Measurements from ENCODE around the gene UTS2R.

DNA sequence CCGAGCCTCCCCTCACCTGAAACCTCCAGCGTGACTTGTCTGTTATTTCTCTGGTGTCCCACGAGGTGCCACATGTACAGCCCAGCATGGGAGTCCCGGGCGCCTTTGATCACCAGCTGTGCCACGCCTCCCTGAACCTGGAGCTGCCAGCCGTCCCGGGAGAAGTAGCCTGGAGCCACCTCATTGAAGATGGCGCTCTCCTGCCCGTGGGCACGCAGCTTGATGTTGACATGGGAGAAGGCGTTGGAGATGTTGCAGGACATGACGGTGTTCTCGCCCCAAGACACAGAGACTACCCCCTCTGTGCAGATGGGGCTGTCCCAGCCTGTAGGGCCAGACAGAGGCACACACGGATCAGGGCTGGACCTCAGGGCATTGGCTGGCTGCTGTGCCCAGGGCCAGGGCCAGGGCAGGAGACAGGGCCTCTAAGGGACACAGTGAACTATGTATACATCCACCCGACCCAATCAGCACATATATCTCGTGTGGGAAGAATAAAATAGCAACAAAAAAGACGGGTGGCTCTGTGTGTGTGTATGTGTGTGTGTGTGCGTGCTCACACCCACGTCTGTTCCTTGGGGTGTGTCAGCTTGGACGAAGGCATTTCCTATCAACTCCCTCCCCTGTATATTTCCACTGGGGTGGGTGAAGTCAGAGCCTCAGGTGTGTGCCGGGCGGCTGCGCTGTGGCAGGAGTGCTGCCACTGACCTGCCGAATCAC is 46.8 kb upstream of the UTS2R start:
- TF ChIP-seq, protein P1, sequence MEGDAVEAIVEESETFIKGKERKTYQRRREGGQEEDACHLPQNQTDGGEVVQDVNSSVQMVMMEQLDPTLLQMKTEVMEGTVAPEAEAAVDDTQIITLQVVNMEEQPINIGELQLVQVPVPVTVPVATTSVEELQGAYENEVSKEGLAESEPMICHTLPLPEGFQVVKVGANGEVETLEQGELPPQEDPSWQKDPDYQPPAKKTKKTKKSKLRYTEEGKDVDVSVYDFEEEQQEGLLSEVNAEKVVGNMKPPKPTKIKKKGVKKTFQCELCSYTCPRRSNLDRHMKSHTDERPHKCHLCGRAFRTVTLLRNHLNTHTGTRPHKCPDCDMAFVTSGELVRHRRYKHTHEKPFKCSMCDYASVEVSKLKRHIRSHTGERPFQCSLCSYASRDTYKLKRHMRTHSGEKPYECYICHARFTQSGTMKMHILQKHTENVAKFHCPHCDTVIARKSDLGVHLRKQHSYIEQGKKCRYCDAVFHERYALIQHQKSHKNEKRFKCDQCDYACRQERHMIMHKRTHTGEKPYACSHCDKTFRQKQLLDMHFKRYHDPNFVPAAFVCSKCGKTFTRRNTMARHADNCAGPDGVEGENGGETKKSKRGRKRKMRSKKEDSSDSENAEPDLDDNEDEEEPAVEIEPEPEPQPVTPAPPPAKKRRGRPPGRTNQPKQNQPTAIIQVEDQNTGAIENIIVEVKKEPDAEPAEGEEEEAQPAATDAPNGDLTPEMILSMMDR (IDR thresholded peaks at IDR 0.05; ENCODE audit: poor library complexity, severe bottlenecking), result no peak
- TF ChIP-seq EZH2 (IDR thresholded peaks at IDR 0.05; ENCODE audit: borderline replicate concordance, insufficient read depth, low read length, poor library complexity, severe bottlenecking) (no peak), POLR2AphosphoS5 (IDR thresholded peaks at IDR 0.05) (no peak), EP300 (conservative IDR thresholded peaks at IDR 0.05; ENCODE audit: poor library complexity, severe bottlenecking) (no peak)
- TF ChIP-seq, protein P2, sequence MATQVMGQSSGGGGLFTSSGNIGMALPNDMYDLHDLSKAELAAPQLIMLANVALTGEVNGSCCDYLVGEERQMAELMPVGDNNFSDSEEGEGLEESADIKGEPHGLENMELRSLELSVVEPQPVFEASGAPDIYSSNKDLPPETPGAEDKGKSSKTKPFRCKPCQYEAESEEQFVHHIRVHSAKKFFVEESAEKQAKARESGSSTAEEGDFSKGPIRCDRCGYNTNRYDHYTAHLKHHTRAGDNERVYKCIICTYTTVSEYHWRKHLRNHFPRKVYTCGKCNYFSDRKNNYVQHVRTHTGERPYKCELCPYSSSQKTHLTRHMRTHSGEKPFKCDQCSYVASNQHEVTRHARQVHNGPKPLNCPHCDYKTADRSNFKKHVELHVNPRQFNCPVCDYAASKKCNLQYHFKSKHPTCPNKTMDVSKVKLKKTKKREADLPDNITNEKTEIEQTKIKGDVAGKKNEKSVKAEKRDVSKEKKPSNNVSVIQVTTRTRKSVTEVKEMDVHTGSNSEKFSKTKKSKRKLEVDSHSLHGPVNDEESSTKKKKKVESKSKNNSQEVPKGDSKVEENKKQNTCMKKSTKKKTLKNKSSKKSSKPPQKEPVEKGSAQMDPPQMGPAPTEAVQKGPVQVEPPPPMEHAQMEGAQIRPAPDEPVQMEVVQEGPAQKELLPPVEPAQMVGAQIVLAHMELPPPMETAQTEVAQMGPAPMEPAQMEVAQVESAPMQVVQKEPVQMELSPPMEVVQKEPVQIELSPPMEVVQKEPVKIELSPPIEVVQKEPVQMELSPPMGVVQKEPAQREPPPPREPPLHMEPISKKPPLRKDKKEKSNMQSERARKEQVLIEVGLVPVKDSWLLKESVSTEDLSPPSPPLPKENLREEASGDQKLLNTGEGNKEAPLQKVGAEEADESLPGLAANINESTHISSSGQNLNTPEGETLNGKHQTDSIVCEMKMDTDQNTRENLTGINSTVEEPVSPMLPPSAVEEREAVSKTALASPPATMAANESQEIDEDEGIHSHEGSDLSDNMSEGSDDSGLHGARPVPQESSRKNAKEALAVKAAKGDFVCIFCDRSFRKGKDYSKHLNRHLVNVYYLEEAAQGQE (IDR thresholded peaks at IDR 0.05; ENCODE audit: borderline replicate concordance), result no peak
